ENCODE measurements around the gene KLHDC10. TPM values are rescaled to one million over a fixed set of nuclear protein-coding genes. Genes with fewer than 3 reads are reported as not detected.

KLHDC10 gene
- total RNA-seq, 4 donors from 2014 or later, result 17.8 to 26.9 (median 22.3) TPM

GRCh38 chr7:130127821-130128317 is 57.5 kb downstream of the KLHDC10 start:
- TF ChIP-seq EP300 (IDR thresholded peaks at IDR 0.05), result no peak
- TF ChIP-seq POLR2A (IDR thresholded peaks at IDR 0.05), result no peak
- TF ChIP-seq POLR2AphosphoS5 (IDR thresholded peaks at IDR 0.05), result no peak
- TF ChIP-seq, protein P1, sequence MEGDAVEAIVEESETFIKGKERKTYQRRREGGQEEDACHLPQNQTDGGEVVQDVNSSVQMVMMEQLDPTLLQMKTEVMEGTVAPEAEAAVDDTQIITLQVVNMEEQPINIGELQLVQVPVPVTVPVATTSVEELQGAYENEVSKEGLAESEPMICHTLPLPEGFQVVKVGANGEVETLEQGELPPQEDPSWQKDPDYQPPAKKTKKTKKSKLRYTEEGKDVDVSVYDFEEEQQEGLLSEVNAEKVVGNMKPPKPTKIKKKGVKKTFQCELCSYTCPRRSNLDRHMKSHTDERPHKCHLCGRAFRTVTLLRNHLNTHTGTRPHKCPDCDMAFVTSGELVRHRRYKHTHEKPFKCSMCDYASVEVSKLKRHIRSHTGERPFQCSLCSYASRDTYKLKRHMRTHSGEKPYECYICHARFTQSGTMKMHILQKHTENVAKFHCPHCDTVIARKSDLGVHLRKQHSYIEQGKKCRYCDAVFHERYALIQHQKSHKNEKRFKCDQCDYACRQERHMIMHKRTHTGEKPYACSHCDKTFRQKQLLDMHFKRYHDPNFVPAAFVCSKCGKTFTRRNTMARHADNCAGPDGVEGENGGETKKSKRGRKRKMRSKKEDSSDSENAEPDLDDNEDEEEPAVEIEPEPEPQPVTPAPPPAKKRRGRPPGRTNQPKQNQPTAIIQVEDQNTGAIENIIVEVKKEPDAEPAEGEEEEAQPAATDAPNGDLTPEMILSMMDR (IDR thresholded peaks at IDR 0.05), result no peak
- H3K9me3 ChIP-seq, result no peaks in the 10 kb centered on the region
- no peak for DNase-seq (ENCODE audit: low spot score in 2 of 2)
- no peak overlapping the region for H3K27ac ChIP-seq
- no peak overlapping the region for H3K4me3 ChIP-seq
- H3K36me3 ChIP-seq, result peaks cover 77% of the 10 kb centered on the region
- peaks cover 11% of the 10 kb centered on the region for H3K4me1 ChIP-seq
- no peaks in the 10 kb centered on the region for H3K27me3 ChIP-seq
- WGBS, result 37% methylated on average over 1 of the region's 1 CpG

GRCh38 chr7:130129011-130129411 is 58.7 kb downstream of the KLHDC10 start:
- DNase-seq (ENCODE audit: low spot score in 2 of 2), result no peak
- Histone ChIP-seq H3K9me3 (no peaks in the 10 kb centered on the region), H3K27me3 (no peaks in the 10 kb centered on the region), H3K4me3 (no peak overlapping the region), H3K4me1 (peaks cover 11% of the 10 kb centered on the region), H3K27ac (no peak overlapping the region), H3K36me3 (peaks cover 78% of the 10 kb centered on the region)
- WGBS, result 89% methylated on average over 4 of the region's 4 CpGs
- TF ChIP-seq POLR2AphosphoS5 (IDR thresholded peaks at IDR 0.05) (no peak), EP300 (IDR thresholded peaks at IDR 0.05) (no peak), POLR2A (IDR thresholded peaks at IDR 0.05) (no peak)
- TF ChIP-seq, protein P1 (IDR thresholded peaks at IDR 0.05), result no peak

GRCh38 chr7:130131191-130131834 is 61.0 kb downstream of the KLHDC10 start:
- Histone ChIP-seq H3K4me1 (peaks cover 11% of the 10 kb centered on the region), H3K27me3 (no peaks in the 10 kb centered on the region), H3K9me3 (no peaks in the 10 kb centered on the region), H3K36me3 (peaks cover 62% of the 10 kb centered on the region), H3K4me3 (no peak overlapping the region), H3K27ac (no peak overlapping the region)
- WGBS, result 85% methylated on average over 6 of the region's 6 CpGs
- DNase-seq (ENCODE audit: low spot score in 2 of 2), result no peak
- TF ChIP-seq POLR2A (IDR thresholded peaks at IDR 0.05) (no peak), POLR2AphosphoS5 (IDR thresholded peaks at IDR 0.05) (no peak), EP300 (IDR thresholded peaks at IDR 0.05) (no peak)
- TF ChIP-seq, protein P1 (IDR thresholded peaks at IDR 0.05), result no peak

DNA sequence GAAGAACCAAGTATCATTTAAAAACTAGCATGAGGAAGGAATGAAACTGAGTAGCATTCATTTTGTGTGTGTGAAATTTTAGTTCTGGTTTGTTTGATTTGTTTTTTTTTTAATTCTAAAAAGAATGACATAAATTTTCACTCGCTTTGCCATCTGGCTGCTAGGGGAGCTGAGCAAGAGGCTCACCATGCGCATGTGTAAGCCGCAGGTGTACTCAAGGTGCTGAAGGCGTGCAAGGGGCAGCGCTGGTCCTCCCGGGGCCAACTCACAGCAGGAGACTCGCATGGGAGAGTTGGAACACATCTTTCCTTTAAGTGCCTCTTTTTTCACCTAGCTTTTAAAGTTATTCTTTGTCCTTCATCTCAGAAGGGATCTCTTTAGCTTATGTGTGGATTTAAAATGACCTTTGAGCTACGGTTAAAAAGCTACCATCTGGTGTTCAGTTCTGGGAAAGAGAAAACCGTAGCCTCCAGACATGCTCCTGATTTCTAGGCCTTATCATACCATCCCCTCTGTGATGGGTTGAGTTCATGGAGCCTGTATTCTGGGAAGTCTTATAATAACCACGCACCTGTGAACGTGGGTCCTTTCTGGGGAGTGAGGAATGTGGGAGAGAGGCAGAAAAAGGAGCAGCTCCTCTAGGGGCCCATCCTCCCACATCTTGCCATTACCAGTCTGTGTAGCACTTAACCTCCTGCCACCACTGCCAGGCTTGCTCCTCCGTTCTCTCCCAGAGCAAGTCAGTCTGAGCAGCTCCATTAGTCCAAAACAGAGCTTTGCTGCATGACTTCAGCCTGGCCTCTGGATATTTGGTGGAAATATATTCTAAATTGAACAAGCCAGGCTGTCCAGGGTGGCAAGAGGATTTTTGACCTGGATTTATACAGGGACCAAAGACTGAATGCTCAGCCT is 61.9 kb downstream of the KLHDC10 start:
- Histone ChIP-seq H3K27ac (no peak overlapping the region), H3K27me3 (no peaks in the 10 kb centered on the region), H3K9me3 (no peaks in the 10 kb centered on the region), H3K36me3 (peaks cover 54% of the 10 kb centered on the region), H3K4me3 (no peak overlapping the region), H3K4me1 (peaks cover 11% of the 10 kb centered on the region)
- 92% methylated on average over 12 of the region's 12 CpGs for WGBS
- no peak for DNase-seq (ENCODE audit: low spot score in 2 of 2)
- TF ChIP-seq EP300 (IDR thresholded peaks at IDR 0.05), result no peak
- TF ChIP-seq, protein P1 (IDR thresholded peaks at IDR 0.05), result no peak
- no peak for TF ChIP-seq POLR2A (IDR thresholded peaks at IDR 0.05)
- no peak for TF ChIP-seq POLR2AphosphoS5 (IDR thresholded peaks at IDR 0.05)
